ACC112 (cell line): ENCODE results near the gene STAT1.
A peak's percentile ranks its signal among the peaks of the same experiment; 100 is the strongest.

ENCODE experiments used
- H2AFZ ChIP-seq: fragments of 200-600 bp; sonication (generic); one replicate; pipeline ENCODE4 v1.6.0; 2017; ENCODE audit warnings: antibody characterized with exemption, low read length; ENCODE audit not compliant: unreplicated experiment
- H3K27ac ChIP-seq: fragments of 200-600 bp; sonication (generic); 2 replicates; pipeline ENCODE4 v1.5.1; 2014; ENCODE audit warnings: low read depth, mild to moderate bottlenecking, antibody characterized with exemption, low read length, moderate library complexity
- H3K27me3 ChIP-seq: fragments of 200-600 bp; sonication (generic); 2 replicates; pipeline ENCODE4 v1.6.1; 2014; ENCODE audit warnings: mild to moderate bottlenecking, antibody characterized with exemption, low read length, moderate library complexity, mixed read lengths; ENCODE audit not compliant: insufficient read depth
- H3K36me3 ChIP-seq: fragments of 200-600 bp; sonication (generic); 2 replicates; pipeline ENCODE4 v1.6.1; 2016; ENCODE audit warnings: mild to moderate bottlenecking, antibody characterized with exemption, low read length, moderate library complexity, mixed read lengths; ENCODE audit not compliant: insufficient read depth
- H3K4me1 ChIP-seq: fragments of 200-600 bp; sonication (generic); one replicate; pipeline ENCODE4 v1.6.1; 2016; ENCODE audit warnings: low read length, mixed read lengths; ENCODE audit not compliant: insufficient read depth, unreplicated experiment, control insufficient read depth
- H3K4me3 ChIP-seq: fragments of 200-600 bp; sonication (generic); 2 replicates; pipeline ENCODE4 v1.5.1; 2014; ENCODE audit warnings: mild to moderate bottlenecking, low read depth, low read length
- H3K79me2 ChIP-seq: fragments of 200-600 bp; sonication (generic); one replicate; pipeline ENCODE4 v1.6.0; 2016; ENCODE audit warnings: low read length; ENCODE audit not compliant: control insufficient read depth, unreplicated experiment, insufficient read depth

Gene STAT1

DNA sequence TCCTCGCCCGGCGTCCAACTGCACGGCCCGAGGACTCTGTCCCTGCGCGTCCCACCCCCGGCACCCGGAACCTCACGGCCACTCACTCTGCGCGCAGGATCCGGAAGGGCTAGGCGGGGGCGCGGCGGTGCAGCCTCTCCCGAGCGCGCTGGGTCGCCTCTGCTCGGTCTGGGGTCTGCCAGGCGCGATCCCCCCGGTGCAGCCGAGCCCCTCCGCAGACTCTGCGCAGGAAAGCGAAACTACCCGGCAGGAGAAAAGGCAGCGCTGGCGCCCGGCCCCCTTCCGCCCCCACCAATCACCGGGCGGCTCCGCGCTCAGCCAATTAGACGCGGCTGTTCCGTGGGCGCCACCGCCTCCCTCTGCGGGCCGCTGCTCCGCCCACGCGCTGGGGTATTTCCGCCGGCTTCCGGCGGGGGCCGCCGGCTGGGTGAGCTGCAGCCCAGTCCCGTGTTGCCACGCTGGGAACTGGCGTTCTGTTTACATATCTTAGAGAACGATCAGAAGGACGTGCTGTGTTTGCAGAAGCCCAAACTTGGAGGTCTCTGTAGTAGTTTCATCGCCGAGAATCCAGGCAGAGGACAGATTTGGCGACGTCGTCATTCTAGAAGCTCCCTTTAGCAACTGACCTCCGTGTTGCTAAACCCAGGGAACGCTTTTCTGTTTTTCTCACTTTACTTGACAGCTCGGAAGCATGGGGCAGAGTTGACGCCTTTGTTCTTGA is at the start of gene STAT1:
Gene STAT1 (minus strand): TSS at position 240 of the 721 bp plus-strand sequence. CDS start 4,168 bp downstream, outside the sequence.
- peak within 1 kb of the TSS; percentile 83 for H3K27ac ChIP-seq
- H3K4me3 ChIP-seq: peak within 1 kb of the TSS; percentile 91
- H3K27me3 ChIP-seq: no peaks in the 10 kb centered on the region
- peaks cover 43% of the 10 kb centered on the region for H3K4me1 ChIP-seq
- H3K36me3 ChIP-seq: peaks cover 36% of the 10 kb centered on the region
- no peak within 1 kb of the TSS for H2AFZ ChIP-seq
- peaks cover 48% of the 10 kb centered on the region for H3K79me2 ChIP-seq

DNA sequence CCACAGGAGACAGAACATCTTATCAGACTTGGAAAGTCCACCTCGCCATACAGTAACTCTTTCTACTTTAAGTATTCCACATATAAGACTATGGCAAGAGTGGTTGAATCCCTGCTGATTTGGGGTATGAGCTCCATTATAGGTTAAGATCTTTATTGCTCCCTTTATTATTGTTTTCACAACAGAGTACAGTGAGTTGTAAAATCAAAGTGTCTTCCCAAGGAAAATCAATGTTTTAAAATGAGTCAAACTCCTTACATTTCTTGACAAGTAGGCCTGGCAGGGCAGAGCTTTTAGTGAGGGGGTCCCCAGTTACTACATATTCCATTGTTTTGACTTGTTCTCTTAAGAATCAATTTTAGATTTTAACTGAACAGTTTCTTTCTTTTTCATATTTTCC is 49.6 kb upstream of the STAT1 start:
- Histone ChIP-seq H3K36me3 (no peaks in the 10 kb centered on the region), H3K4me1 (peaks cover 7% of the 10 kb centered on the region), H3K79me2 (no peaks in the 10 kb centered on the region), H3K4me3 (no peak overlapping the region), H2AFZ (no peak overlapping the region), H3K27me3 (no peaks in the 10 kb centered on the region), H3K27ac (no peak overlapping the region)

- no peaks in the 10 kb centered on the region for H3K79me2 ChIP-seq
- no peaks in the 10 kb centered on the region for H3K27me3 ChIP-seq
- peaks cover 5% of the 10 kb centered on the region for H3K4me1 ChIP-seq
- no peak overlapping the region for H3K4me3 ChIP-seq
- H2AFZ ChIP-seq: no peak overlapping the region
- no peak overlapping the region for H3K27ac ChIP-seq
- H3K36me3 ChIP-seq: no peaks in the 10 kb centered on the region
Observed at GRCh38 chr2:191061381-191061980, 47.5 kb upstream of the STAT1 start.

DNA sequence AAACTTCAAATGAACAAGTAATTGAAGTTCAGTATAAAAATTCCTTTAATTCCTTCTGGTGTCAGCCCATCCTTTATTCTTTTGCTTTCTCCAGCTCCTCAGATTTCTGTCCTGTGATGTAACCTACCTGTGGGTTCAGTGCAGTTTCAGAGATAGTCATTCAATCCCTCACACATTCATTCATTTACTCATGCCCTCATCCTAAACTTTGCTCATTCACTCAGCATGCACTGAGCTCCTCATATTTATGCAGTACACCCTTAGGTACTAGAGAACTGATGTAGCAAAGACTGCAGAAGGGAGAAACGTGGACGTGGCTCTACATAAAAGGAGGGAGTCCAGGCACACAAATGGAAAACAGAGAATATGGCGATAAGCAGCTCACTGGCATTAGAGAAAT is 45.3 kb upstream of the STAT1 start:
- Histone ChIP-seq H3K27ac (no peak overlapping the region), H2AFZ (no peak overlapping the region), H3K36me3 (no peaks in the 10 kb centered on the region), H3K79me2 (no peaks in the 10 kb centered on the region), H3K4me3 (no peak overlapping the region), H3K27me3 (no peaks in the 10 kb centered on the region), H3K4me1 (peaks cover 5% of the 10 kb centered on the region)

DNA sequence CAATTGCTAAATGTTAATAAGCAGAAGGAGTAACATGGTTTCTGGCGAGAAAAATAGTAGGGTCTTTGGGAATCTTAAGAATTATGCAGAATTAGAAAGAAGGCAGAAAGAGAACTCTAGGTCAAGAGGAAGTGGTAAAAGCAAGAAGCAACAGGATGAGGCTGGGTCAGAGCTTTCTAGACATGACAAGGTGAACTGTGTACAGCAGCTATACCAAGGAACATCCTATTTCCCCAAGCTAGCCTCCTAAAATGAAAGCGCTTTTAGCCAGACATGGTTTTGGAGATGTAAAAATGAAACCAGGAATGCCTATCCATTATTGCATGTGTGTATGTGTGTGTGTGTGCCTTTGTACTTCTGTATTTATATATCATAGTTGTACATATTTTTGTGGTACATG is 42.3 kb upstream of the STAT1 start:
- H2AFZ ChIP-seq: peak overlapping the region; percentile 59
- H3K27ac ChIP-seq: no peak overlapping the region
- peaks cover 20% of the 10 kb centered on the region for H3K4me1 ChIP-seq
- H3K79me2 ChIP-seq: no peaks in the 10 kb centered on the region
- no peaks in the 10 kb centered on the region for H3K27me3 ChIP-seq
- H3K36me3 ChIP-seq: no peaks in the 10 kb centered on the region
- no peak overlapping the region for H3K4me3 ChIP-seq

GRCh38 chr2:191053256-191053655 is 39.3 kb upstream of the STAT1 start:
- Histone ChIP-seq H3K4me1 (peaks cover 45% of the 10 kb centered on the region), H3K27ac (no peak overlapping the region), H3K4me3 (no peak overlapping the region), H3K36me3 (no peaks in the 10 kb centered on the region), H3K79me2 (no peaks in the 10 kb centered on the region), H3K27me3 (no peaks in the 10 kb centered on the region), H2AFZ (no peak overlapping the region)

- Histone ChIP-seq H3K79me2 (no peaks in the 10 kb centered on the region), H3K27ac (peak overlapping the region; percentile 98), H3K27me3 (no peaks in the 10 kb centered on the region), H3K36me3 (no peaks in the 10 kb centered on the region), H3K4me1 (peaks cover 53% of the 10 kb centered on the region), H3K4me3 (no peak overlapping the region), H2AFZ (peak overlapping the region; percentile 68)
Observed at GRCh38 chr2:191051825-191052778, 38.1 kb upstream of the STAT1 start.

DNA sequence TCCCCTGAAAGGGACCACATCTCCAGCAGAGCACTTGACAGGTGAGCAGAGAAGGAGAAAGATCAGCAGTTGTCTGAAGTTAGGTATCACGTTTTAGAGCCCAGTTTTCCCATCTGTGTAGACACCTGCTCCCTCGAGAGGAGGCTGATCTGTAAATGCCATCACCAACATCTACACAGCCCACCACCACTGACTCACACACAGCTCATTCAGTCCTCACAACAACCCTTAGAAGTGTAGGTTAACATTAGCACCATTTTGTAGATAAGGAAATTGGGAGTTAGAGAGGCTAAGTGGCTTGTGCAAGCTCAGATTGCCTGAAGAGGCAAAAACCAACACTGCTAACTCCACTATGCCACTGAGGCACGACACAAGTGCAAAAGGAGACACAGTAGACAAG is 37.2 kb upstream of the STAT1 start:
- no peaks in the 10 kb centered on the region for H3K79me2 ChIP-seq
- no peaks in the 10 kb centered on the region for H3K36me3 ChIP-seq
- no peaks in the 10 kb centered on the region for H3K27me3 ChIP-seq
- H3K27ac ChIP-seq: peak overlapping the region; percentile 98
- H3K4me1 ChIP-seq: peaks cover 50% of the 10 kb centered on the region
- H3K4me3 ChIP-seq: 0 out of 2 replicates have a peak overlapping the region, but pooled peaks have one; percentile 4
- no peak overlapping the region for H2AFZ ChIP-seq

DNA sequence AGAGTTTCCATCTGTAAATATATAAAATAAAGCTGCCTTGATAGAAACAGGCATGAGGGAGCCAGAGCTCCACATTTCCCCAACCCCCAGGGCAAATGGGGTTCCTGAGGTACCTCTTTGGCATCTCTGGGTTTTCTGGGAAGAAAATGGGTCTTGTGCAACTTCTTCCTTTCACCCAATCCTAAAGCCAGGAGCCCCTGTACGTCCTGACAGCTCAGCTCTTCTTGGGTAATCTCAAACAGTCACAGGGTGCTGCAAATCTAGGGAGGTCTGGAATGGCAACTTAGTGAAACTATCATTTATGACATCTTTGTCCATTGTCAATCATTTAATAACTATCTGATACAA is 36.6 kb upstream of the STAT1 start:
- Histone ChIP-seq H3K79me2 (no peaks in the 10 kb centered on the region), H2AFZ (no peak overlapping the region), H3K36me3 (no peaks in the 10 kb centered on the region), H3K27me3 (no peaks in the 10 kb centered on the region), H3K4me3 (peak overlapping the region; percentile 47; the same call in 1 of the 2 replicates), H3K4me1 (peaks cover 51% of the 10 kb centered on the region), H3K27ac (peak overlapping the region; percentile 98)

DNA sequence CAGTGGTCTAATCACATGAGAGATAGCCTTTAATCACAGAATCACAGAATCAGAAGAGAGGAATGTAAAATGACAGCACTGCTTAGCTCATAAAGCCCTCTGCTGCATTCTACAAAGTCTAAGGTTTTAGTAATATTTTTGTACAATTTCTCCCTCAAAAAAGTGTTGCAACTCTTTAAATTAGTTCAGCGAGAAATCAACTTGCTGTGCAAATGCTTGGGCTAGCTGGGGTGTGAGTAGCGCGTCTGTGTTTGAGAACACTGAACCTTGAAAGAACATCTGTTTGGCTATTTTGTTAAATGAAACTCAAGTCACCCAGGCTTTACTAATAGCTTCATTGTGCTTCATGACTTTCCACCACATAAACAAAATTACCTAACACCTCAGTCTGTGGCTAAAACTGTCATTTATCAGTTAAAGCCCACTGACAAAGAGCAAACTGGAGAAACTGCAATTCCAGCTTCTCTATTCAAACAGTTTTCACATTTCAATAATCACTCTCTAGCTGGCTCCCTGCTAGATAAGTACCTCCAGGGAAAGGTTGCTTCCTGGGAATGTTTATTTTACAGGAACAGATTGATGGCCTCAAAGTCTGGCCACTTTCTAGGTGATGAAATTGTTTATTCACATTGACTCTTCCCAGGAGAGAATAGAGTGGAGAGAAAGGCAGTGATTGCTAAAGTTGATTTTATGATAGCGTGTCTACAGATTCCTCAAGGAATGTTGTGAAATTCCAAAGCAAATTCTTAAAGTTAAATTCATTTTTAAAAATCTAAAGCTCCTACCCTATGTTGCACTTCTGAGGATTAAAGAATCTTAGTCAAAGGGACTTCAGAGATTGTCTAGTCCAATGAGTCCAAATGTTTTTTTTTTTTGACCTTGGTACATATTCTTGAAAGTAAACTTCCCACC is 36.0 kb upstream of the STAT1 start:
- no peaks in the 10 kb centered on the region for H3K27me3 ChIP-seq
- no peak overlapping the region for H2AFZ ChIP-seq
- peaks cover 57% of the 10 kb centered on the region for H3K4me1 ChIP-seq
- H3K36me3 ChIP-seq: no peaks in the 10 kb centered on the region
- H3K4me3 ChIP-seq: peak overlapping the region; percentile 47
- peak overlapping the region; percentile 98 for H3K27ac ChIP-seq
- no peaks in the 10 kb centered on the region for H3K79me2 ChIP-seq
